Keratinocyte (primary cell): ENCODE measurements around the gene REXO1. TPM values are rescaled to one million over a fixed set of nuclear protein-coding genes. Genes with fewer than 3 reads are reported as not detected.

Experiments
- DNase-seq: peaks from one replicate; pipeline ENCODE4 v3.0.0-alpha.2; 2011; ENCODE audit warnings: low read depth, missing footprints, low spot score
- FAIRE-seq: peaks from 2 replicates; lab custom pipeline; 2011; peaks lifted over from hg19 to GRCh38; lab: Jason Lieb, UNC
- H2AFZ ChIP-seq: 2 replicates; pipeline ENCODE4 v1.6.0; 2012; ENCODE audit warnings: low read length, control low read depth, inconsistent platforms; ENCODE audit not compliant: control insufficient read depth
- H3K27ac ChIP-seq: 2 replicates; pipeline ENCODE4 v1.5.1; 2011; ENCODE audit warnings: low read length; ENCODE audit not compliant: control insufficient read depth, insufficient read depth
- H3K27me3 ChIP-seq: 3 replicates; pipeline ENCODE4 v1.6.0; 2011; ENCODE audit warnings: low read length; ENCODE audit not compliant: control insufficient read depth, insufficient read depth; ENCODE audit errors: extremely low read depth
- H3K36me3 ChIP-seq, 2 experiments: 2 replicates in 1 of 2; 3 replicates in 1 of 2; pipeline ENCODE4 v1.5.1; 2011; ENCODE audit warnings: low read length in 2 of 2, mild to moderate bottlenecking in 1 of 2; ENCODE audit not compliant: control insufficient read depth in 2 of 2, insufficient read depth in 2 of 2; ENCODE audit errors: extremely low read depth in 1 of 2
- H3K4me1 ChIP-seq: 3 replicates; pipeline ENCODE4 v1.5.1; 2011; ENCODE audit warnings: low read length; ENCODE audit not compliant: control insufficient read depth, insufficient read depth; ENCODE audit errors: extremely low read depth
- H3K4me2 ChIP-seq: 3 replicates; pipeline ENCODE4 v1.6.0; 2011; ENCODE audit warnings: low read depth, low read length; ENCODE audit not compliant: control insufficient read depth, insufficient read depth; ENCODE audit errors: extremely low read depth
- H3K4me3 ChIP-seq, 3 experiments: fragments of 200-600 bp in 1 of 3; sonication (generic) in 1 of 3; 2 replicates in 2 of 3; 3 replicates in 1 of 3; pipeline ENCODE4 v1.5.1; 2011 to 2016; ENCODE audit warnings: low read length in 3 of 3, mild to moderate bottlenecking in 3 of 3, control low read depth in 2 of 3, inconsistent platforms in 1 of 3, low read depth in 1 of 3, mixed read lengths in 1 of 3, mixed run types in 1 of 3, moderate library complexity in 1 of 3; ENCODE audit not compliant: control insufficient read depth in 2 of 3, insufficient read depth in 2 of 3; ENCODE audit errors: extremely low read depth in 1 of 3
- H3K79me2 ChIP-seq: 2 replicates; pipeline ENCODE4 v1.6.0; 2012; ENCODE audit warnings: low read length; ENCODE audit not compliant: control insufficient read depth, insufficient read depth
- H3K9ac ChIP-seq: 3 replicates; pipeline ENCODE4 v1.6.0; 2011; ENCODE audit warnings: low read length; ENCODE audit not compliant: control insufficient read depth, insufficient read depth; ENCODE audit errors: extremely low read depth
- H3K9me1 ChIP-seq: 3 replicates; pipeline ENCODE4 v1.6.0; 2011; ENCODE audit warnings: low read length; ENCODE audit not compliant: control insufficient read depth, insufficient read depth; ENCODE audit errors: extremely low read depth
- H3K9me3 ChIP-seq: 2 replicates; pipeline ENCODE4 v1.5.1; 2012; ENCODE audit warnings: low read depth, low read length; ENCODE audit not compliant: control insufficient read depth
- H4K20me1 ChIP-seq: 3 replicates; pipeline ENCODE4 v1.6.0; 2011; ENCODE audit warnings: low read length; ENCODE audit not compliant: control insufficient read depth, insufficient read depth; ENCODE audit errors: extremely low read depth
- CTCF ChIP-seq, 3 experiments: IDR thresholded peaks in 1 of 3; conservative IDR thresholded peaks in 1 of 3; optimal IDR thresholded peaks in 1 of 3; 2 replicates in 2 of 3; 3 replicates in 1 of 3; pipeline versions ENCODE3 to v1.5.1; 2011; ENCODE audit warnings: low read length in 3 of 3, mild to moderate bottlenecking in 3 of 3, moderate library complexity in 2 of 3, control low read depth in 1 of 3, inconsistent platforms in 1 of 3; ENCODE audit not compliant: insufficient read depth in 2 of 3; ENCODE audit errors: extremely low read depth in 1 of 3
- EZH2 ChIP-seq: IDR thresholded peaks from one replicate; pipeline ENCODE4 v1.6.1; 2012; ENCODE audit warnings: inconsistent platforms, mild to moderate bottlenecking, low read length, moderate library complexity
- dilution Hi-C: fragments of 300-500 bp; cut with MboI; formaldehyde crosslinking; loops from one replicate; pipeline ENCODE4 v1.7.0; 2020; ENCODE audit warnings: low sequenced_read_pairs; ENCODE audit not compliant: extremely low pct_ligation_motif_present
- polyA plus RNA-seq, 5 experiments: library from polyadenylated mRNA; depleted of rRNA in 3 of 5; stranded (reverse) in 3 of 5; stranded (forward) in 1 of 5; unstranded in 1 of 5; fragments of >200 nt; gene quantifications; 1 replicate in 1 of 5; 2 replicates in 3 of 5; 3 replicates in 1 of 5; pipeline versions ENCODE4 v1.2.1 to v1.2.3, GENCODE V29; 2011 to 2012; ENCODE audit warnings: missing spikeins in 2 of 5, low read depth in 1 of 5, low replicate concordance in 1 of 5

REXO1 gene
- polyA plus RNA-seq, 1 donor (not counting 4 experiments of a cell fraction or from before 2014, with no cell fraction given), result 6.1 TPM

DNA sequence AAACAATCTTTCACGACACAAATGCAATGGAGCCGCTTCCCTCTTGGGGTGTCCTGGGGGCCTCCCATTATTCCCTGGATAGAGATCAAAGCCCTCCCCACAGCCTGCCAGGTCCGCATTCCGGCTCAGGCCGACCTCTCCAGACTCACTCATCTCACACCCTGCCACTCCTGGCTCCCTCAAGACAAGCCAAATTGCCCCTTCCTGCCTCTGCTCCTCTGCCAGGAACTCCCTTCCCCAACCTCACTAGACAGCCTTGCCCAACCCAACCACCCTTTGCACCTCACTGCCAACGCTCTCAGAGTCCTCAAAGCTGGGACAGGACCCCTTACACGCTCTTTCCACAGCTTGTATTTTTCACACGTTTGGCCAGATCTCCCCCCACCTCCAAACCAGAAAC, 35.5 kb upstream of the REXO1 start:
- no peaks in the 10 kb centered on the region for H3K9me3 ChIP-seq
- peaks cover 25% of the 10 kb centered on the region for H4K20me1 ChIP-seq
- FAIRE-seq, result no peak
- no peak overlapping the region for H2AFZ ChIP-seq
- no peaks in the 10 kb centered on the region for H3K27me3 ChIP-seq
- peaks cover 47% of the 10 kb centered on the region for H3K79me2 ChIP-seq
- H3K9me1 ChIP-seq, result peaks cover 6% of the 10 kb centered on the region
- DNase-seq, result no peak
- peak overlapping the region; percentile 68 to 80 (median 80) for H3K4me3 ChIP-seq
- peaks cover 5 to 11% of the 10 kb centered on the region in 2 experiments for H3K36me3 ChIP-seq
- H3K27ac ChIP-seq, result no peak overlapping the region
- TF ChIP-seq EZH2 (no peak), CTCF (optimal IDR thresholded peaks at IDR 0.05 in 1 of 3, IDR thresholded peaks at IDR 0.05 in 1 of 3, conservative IDR thresholded peaks at IDR 0.05 in 1 of 3; ENCODE audit: extremely low read depth in 1 of 3, insufficient read depth in 2 of 3, low read length in 3 of 3) (no peak)
- peak overlapping the region; percentile 96 for H3K4me2 ChIP-seq
- dilution Hi-C loops, result no loop called here
- H3K4me1 ChIP-seq, result peaks cover 24% of the 10 kb centered on the region
- peak overlapping the region; percentile 84 for H3K9ac ChIP-seq

DNA sequence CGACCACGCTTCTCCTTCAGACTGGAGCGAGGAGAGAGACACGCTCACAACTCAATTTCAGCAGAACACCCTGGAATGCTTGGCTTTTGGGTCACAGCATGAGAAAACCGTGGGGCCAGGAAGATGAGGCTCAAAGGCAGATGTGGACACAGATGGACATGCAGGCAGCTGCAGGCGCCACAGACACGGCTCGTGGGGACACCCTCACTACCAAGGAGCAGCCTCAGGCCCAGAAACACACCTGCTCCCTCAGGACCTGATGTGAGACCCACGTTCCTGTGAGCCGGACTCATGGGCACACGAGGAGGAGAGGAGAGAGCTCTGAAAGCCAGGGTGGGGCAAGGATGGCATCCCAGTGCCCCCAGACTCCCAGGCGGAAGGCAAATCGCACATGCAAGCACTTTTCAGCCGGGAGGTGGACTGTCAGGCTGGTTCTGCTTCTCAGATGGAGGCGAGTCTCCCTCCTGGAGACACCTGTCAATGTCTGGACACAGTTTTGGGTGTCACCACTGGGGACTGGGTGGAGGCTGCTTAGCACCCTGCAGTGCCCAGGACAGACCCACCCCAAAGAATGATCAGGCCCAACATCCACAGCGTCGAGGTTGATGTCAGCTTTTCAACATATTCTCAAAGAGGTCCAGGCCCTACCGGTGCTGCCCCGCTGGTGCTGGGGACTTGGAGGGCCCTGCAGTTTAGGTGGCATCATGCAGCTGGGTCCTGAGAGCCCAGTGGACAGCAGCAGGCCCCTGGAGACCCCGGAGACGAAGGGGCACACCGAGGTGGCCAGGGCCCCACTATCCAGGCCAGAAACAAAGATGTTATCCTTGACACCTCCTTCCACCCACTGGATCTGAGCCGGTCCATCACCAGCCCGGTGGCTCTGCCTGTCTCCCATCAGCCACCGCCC, 34.8 kb upstream of the REXO1 start:
- peaks cover 25% of the 10 kb centered on the region for H4K20me1 ChIP-seq
- no peak overlapping the region for H3K27ac ChIP-seq
- FAIRE-seq, result no peak
- H3K4me3 ChIP-seq, result peak overlapping the region in 2 of 3 experiments; percentile 80
- H3K4me2 ChIP-seq, result peak overlapping the region; percentile 96
- peaks cover 24% of the 10 kb centered on the region for H3K4me1 ChIP-seq
- dilution Hi-C loops, result no loop called here
- H2AFZ ChIP-seq, result no peak overlapping the region
- no peak for DNase-seq
- no peaks in the 10 kb centered on the region for H3K9me3 ChIP-seq
- TF ChIP-seq EZH2, result no peak
- TF ChIP-seq CTCF (optimal IDR thresholded peaks at IDR 0.05 in 1 of 3, IDR thresholded peaks at IDR 0.05 in 1 of 3, conservative IDR thresholded peaks at IDR 0.05 in 1 of 3; ENCODE audit: extremely low read depth in 1 of 3, insufficient read depth in 2 of 3, low read length in 3 of 3), result no peak
- peaks cover 6% of the 10 kb centered on the region for H3K9me1 ChIP-seq
- no peaks in the 10 kb centered on the region for H3K27me3 ChIP-seq
- peaks cover 5 to 11% of the 10 kb centered on the region in 2 experiments for H3K36me3 ChIP-seq
- H3K79me2 ChIP-seq, result peaks cover 47% of the 10 kb centered on the region
- peak overlapping the region; percentile 84 for H3K9ac ChIP-seq
